NCI-H2107 (cell line): ENCODE results near the gene SLC9A8.
A peak's percentile ranks its signal among the peaks of the same experiment; 100 is the strongest.

ENCODE experiments used
- DNase-seq: peaks from one replicate; lab custom pipeline; 2025; lab: John Stamatoyannopoulos, UW

The SLC9A8 gene

GRCh38 chr20:49813305-49813974 lies 812 bp downstream of the SLC9A8 start:
- no peak for DNase-seq

- no peak for DNase-seq
These were observed 1.5 kb downstream of the SLC9A8 start for GRCh38 chr20:49814057-49814694.

GRCh38 chr20:49818816-49819215 lies 6.2 kb downstream of the SLC9A8 start:
- no peak for DNase-seq

GRCh38 chr20:49819702-49820101 lies 7.1 kb downstream of the SLC9A8 start:
- DNase-seq = no peak

- no peak for DNase-seq
These were observed 8.8 kb downstream of the SLC9A8 start for GRCh38 chr20:49821381-49821780.

- DNase-seq = no peak
These were observed 9.3 kb downstream of the SLC9A8 start for GRCh38 chr20:49821870-49822331.

GRCh38 chr20:49823152-49823847 lies 10.7 kb downstream of the SLC9A8 start:
- peak; percentile 35 for DNase-seq

GRCh38 chr20:49824206-49824605 lies 11.6 kb downstream of the SLC9A8 start:
- DNase-seq = no peak

GRCh38 chr20:49825521-49826033 lies 12.9 kb downstream of the SLC9A8 start:
- peak; percentile 74 for DNase-seq

- DNase-seq = no peak
These were observed 18.6 kb downstream of the SLC9A8 start for GRCh38 chr20:49831022-49831769.

- no peak for DNase-seq
These were observed 19.4 kb downstream of the SLC9A8 start for GRCh38 chr20:49831770-49832631.

- no peak for DNase-seq
These were observed 20.2 kb downstream of the SLC9A8 start for GRCh38 chr20:49832632-49833327.

GRCh38 chr20:49833483-49833882 lies 20.9 kb downstream of the SLC9A8 start:
- no peak for DNase-seq

GRCh38 chr20:49835031-49835430 lies 22.4 kb downstream of the SLC9A8 start:
- DNase-seq = no peak

GRCh38 chr20:49838546-49838945 lies 25.9 kb downstream of the SLC9A8 start:
- DNase-seq = no peak

GRCh38 chr20:49843139-49843538 lies 30.5 kb downstream of the SLC9A8 start:
- DNase-seq = no peak

- no peak for DNase-seq
These were observed 31.2 kb downstream of the SLC9A8 start for GRCh38 chr20:49843770-49844380.

GRCh38 chr20:49845060-49845459 lies 32.4 kb downstream of the SLC9A8 start:
- DNase-seq = no peak

- peak; percentile 61 for DNase-seq
These were observed 33.7 kb downstream of the SLC9A8 start for GRCh38 chr20:49846206-49846807.
